ENCODE measurements around the gene PLA2G2D. TPM values are rescaled to one million over a fixed set of nuclear protein-coding genes. Genes with fewer than 3 reads are reported as not detected.

Gene PLA2G2D
- total RNA-seq, 1 experiment from 2014 or later, result not detected

- no peaks in the 10 kb centered on the region for H3K9me3 ChIP-seq (ENCODE audit: control insufficient read depth, low read depth, low read length)
- no CpG with 5 or more reads among the region's 13 CpGs for WGBS (ENCODE audit: extremely low coverage, insufficient read length, low lambda C conversion rate)
Observed at GRCh38 chr1:20148571-20149500, 29.5 kb upstream of the PLA2G2D start.

More at GRCh38 chr1:20148571-20149500, 29.5 kb upstream of the PLA2G2D start:
- Histone ChIP-seq H4K5ac (ENCODE audit: insufficient read length, low read depth, low read length) (no peak overlapping the region), H2AFZ (ENCODE audit: low read length) (no peak overlapping the region), H3K4me2 (ENCODE audit: insufficient read depth, insufficient read length, low read length) (no peak overlapping the region), H3K14ac (ENCODE audit: insufficient read depth, low read length) (no peak overlapping the region), H2BK20ac (ENCODE audit: low read depth, low read length, poor library complexity, severe bottlenecking) (no peak overlapping the region), H4K20me1 (ENCODE audit: control insufficient read depth, insufficient read depth, insufficient read length) (no peaks in the 10 kb centered on the region), H2BK12ac (ENCODE audit: insufficient read length, low read depth, low read length) (no peak overlapping the region), H3K56ac (ENCODE audit: insufficient read length, low read depth, low read length) (no peak overlapping the region), H2AK5ac (ENCODE audit: insufficient read length, low read length) (no peak overlapping the region), H3K18ac (ENCODE audit: insufficient read length, low read depth, low read length) (no peak overlapping the region), H2BK120ac (ENCODE audit: low read depth, low read length, poor library complexity, severe bottlenecking) (no peak overlapping the region), H2BK5ac (ENCODE audit: insufficient read length, low read length) (no peak overlapping the region), H3K4me1 (ENCODE audit: insufficient read depth, low read length) (no peaks in the 10 kb centered on the region), H3K79me1 (ENCODE audit: insufficient read depth, low read depth, low read length, poor library complexity, severe bottlenecking) (no peaks in the 10 kb centered on the region), H2BK15ac (ENCODE audit: low read depth, low read length) (no peak overlapping the region), H3K23me2 (ENCODE audit: insufficient read length, low read depth, low read length, poor library complexity, severe bottlenecking) (peaks cover 9% of the 10 kb centered on the region), H4K8ac (replicated peaks; ENCODE audit: insufficient read length, low read depth, low read length) (no peak overlapping the region), H3K9ac (ENCODE audit: extremely low read depth, insufficient read length, low read length) (no peak overlapping the region), H3K4ac (ENCODE audit: low read depth, low read length) (no peak overlapping the region), H3K27me3 (ENCODE audit: insufficient read depth, low read length) (no peaks in the 10 kb centered on the region), H3T11ph (ENCODE audit: low read length) (no peak overlapping the region), H4K91ac (ENCODE audit: insufficient read length, low read depth, low read length) (no peak overlapping the region), H3K27ac (ENCODE audit: insufficient read length, low read depth, low read length) (no peak overlapping the region), H3K23ac (ENCODE audit: insufficient read length, low read depth, low read length) (no peak overlapping the region), H3K79me2 (ENCODE audit: insufficient read depth, low read length) (no peaks in the 10 kb centered on the region)
- Mint-ChIP-seq H3K4me1 (peaks cover 12 to 36% of the 10 kb centered on the region in 2 experiments), H3K36me3 (ENCODE audit: insufficient read depth in 1 of 3, low read depth in 3 of 3) (no peaks in the 10 kb centered on the region), H3K27ac (no peak overlapping the region), H3K9me3 (no peaks in the 10 kb centered on the region), H3K27me3 (ENCODE audit: low read depth) (no peaks in the 10 kb centered on the region), H3K4me3 (no peak overlapping the region)
- no peak for DNase-seq
- no peak for TF ChIP-seq CTCF (conservative IDR thresholded peaks at IDR 0.05)

Data from H9 (cell line).